IPS-NIHi7 (cell line): ENCODE results near the gene GOLGA6L22.
"Not testable (repeated sequence)": the region's sequence is repeated elsewhere in the genome, so short reads cannot be mapped to it uniquely, and the experiment has no call there.

Experiments
- DNase-seq: peaks from one replicate; pipeline ENCODE4 v3.0.0; 2012; ENCODE audit warnings: mixed read lengths; ENCODE audit errors: extremely low spot score

Gene GOLGA6L22

GRCh38 chr15:22458603-22459002 is at the start of gene GOLGA6L22:
Gene GOLGA6L22 (plus strand): TSS chr15:22458903. CDS start chr15:22458994, 91 bp downstream.
- not testable (repeated sequence) for DNase-seq

GRCh38 chr15:22417288-22417687 is 41.4 kb upstream of the GOLGA6L22 start:
- DNase-seq = not testable (repeated sequence)

- not testable (repeated sequence) for DNase-seq
Measured at GRCh38 chr15:22417795-22418194, 40.9 kb upstream of the GOLGA6L22 start.

GRCh38 chr15:22418212-22418611 is 40.5 kb upstream of the GOLGA6L22 start:
- DNase-seq = not testable (repeated sequence)

DNA sequence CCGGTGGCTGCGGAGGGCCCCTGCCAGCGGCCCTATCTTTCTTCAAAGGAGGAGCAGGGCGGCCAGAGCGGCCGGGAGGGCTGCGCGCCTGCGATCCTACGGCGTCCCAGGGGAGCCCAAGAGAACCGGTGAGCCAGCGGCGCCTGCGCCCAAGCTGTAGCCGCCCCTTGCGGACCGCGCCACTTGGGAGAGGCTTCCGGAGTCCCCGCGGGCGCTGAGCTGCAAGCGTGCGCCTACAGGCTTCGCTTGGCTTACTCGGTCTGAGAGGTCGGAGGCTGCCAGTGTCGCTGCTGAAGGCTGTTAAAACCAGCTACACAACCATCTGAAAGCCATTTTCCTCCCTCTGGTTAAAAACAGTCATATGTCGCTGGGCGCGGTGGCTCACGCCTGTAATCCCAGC is 40.0 kb upstream of the GOLGA6L22 start:
- DNase-seq = not testable (repeated sequence)

GRCh38 chr15:22420340-22420739 is 38.4 kb upstream of the GOLGA6L22 start:
- DNase-seq = not testable (repeated sequence)

DNA sequence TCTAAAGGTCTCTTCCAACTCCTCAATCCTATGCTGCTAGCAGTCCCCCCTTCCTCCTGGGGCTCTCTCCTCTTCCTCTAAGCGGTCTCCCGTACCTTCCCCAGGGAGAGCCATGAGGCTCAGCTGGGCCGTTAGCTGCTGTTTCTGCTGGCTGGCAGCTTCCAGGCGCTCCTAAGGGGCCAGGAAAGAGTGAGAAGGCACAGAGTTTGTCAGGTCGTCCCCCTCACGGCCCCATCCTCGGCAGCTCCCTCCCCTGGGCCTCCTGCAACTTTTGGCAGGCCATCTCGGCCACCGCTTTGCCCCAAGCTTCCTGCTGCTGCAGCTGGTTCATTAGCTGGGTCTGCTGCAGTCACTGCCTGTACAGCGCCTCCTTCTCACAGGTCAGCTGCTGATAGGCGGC is 29.3 kb upstream of the GOLGA6L22 start:
- DNase-seq = not testable (repeated sequence)

GRCh38 chr15:22431687-22432086 is 27.0 kb upstream of the GOLGA6L22 start:
- not testable (repeated sequence) for DNase-seq

- not testable (repeated sequence) for DNase-seq
Measured at GRCh38 chr15:22494490-22495113, 35.9 kb downstream of the GOLGA6L22 start.

DNA sequence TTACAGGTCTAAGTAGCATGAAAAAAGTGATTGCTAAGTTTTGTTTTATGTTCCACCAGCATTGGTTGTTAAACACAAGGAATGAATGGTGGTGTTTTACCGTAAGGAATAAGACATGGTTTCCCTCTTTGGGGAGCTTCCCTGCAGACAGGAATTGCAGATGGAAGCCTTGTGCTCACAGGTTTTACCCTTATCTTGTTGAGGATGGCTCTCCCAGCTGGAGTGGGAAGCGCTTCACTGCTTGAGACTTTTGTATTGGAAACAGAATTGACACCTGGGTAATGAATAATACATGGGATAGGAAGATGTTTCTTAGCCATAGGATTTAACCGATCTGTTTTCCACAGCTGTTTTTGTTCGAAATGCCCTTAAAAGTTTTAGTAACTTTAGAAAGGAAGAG is 38.5 kb downstream of the GOLGA6L22 start:
- DNase-seq = not testable (repeated sequence)

DNA sequence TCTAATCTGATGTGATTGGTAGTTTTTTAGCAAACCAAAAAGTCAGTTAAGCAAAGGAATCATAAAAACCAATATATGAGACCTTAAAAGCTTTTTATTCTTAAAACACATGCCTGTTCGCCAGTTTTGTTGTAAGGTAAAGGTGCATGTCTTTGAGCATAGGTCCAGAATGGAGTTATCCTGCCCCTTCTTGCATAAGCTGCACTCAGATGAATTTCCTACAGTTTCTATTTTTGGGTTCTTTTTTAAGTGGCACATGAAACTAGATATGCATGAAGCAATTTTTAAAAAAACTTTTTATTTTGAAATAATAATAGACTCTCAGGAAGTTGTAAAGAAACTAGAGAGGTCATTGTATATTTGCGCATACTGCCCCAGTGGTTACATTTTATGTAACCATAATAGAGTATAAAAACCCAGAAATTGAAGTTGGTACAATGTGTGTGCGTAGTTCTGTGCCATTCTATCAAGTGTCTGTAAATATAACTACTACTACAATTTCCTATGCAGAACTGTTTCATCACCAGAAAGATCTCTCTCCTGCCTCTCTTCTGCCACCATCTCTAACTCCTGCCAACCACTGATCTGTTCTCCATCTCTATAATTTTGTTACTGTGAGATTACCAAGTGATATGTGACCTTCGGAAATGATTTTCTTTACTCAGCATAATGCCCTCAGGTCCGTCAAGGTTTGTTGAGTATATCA is 39.7 kb downstream of the GOLGA6L22 start:
- DNase-seq = not testable (repeated sequence)

- not testable (repeated sequence) for DNase-seq
Measured at GRCh38 chr15:22502272-22502671, 43.6 kb downstream of the GOLGA6L22 start.

DNA sequence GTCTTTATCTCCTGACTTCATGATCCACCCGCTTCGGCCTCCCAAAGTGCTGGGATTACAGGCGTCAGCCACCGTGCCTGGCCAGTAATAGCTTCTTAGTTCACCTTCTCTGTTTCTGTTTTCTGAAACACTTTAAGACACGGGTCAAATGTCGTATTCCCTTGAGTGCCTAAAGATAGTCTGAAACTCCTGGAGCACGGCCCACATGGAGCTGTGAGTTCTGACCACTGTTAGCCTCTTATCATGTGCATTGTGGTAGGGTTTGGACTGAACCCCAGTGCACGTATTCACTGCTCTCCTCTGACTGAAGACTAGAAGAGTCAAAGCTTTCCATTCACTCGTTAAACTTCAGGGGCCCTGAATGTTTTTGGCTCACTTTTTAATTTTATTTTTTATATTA is 48.3 kb downstream of the GOLGA6L22 start:
- not testable (repeated sequence) for DNase-seq

DNA sequence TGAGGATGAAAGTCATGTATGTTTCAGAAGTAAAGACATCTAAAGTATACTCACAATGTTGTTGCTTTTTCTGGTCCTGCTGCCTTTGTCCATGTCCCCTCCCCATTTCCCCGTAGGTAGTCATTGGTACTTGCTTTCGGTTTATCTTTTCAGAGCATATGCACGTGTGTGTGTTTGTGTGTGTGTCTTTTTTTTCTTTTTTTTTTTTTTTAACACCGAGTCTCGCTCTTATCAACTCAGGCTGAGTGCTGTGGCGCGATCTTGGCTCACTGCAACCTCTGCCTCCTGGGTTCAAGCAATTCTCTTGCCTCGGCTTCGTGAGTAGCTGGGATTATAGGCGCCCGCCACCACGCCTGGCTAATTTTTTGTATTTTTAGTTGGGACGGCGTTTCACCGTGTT is 57.4 kb downstream of the GOLGA6L22 start:
- DNase-seq = not testable (repeated sequence)
